CD4-positive, alpha-beta T cell (primary cell): ENCODE measurements around the gene RNASEH2B. TPM values are rescaled to one million over a fixed set of nuclear protein-coding genes. Genes with fewer than 3 reads are reported as not detected.

Experiments
- ATAC-seq: fragments of 200-7000 bp; cut with Tn5 transposase; one replicate; pipeline ENCODE4 v1.10.0; 2022; ENCODE audit warnings: mild to moderate bottlenecking; ENCODE audit not compliant: poor library complexity
- CTCF ChIA-PET: fragments of 350-600 bp; sonication (Branson Sonifier 250); formaldehyde crosslinking; loops from one replicate; lab custom pipeline; 2021; ENCODE audit warnings: antibody characterized with exemption, inconsistent platforms; lab: Charles Lee
- POLR2A ChIA-PET: fragments of 350-600 bp; sonication (Branson Sonifier 250); formaldehyde crosslinking; loops from one replicate; lab custom pipeline; 2021; ENCODE audit warnings: antibody characterized with exemption, inconsistent platforms; lab: Charles Lee
- DNase-seq, 14 experiments: peaks; one replicate each; pipeline ENCODE4 v3.0.0-alpha.2; 2013 to 2020; ENCODE audit warnings: mixed read lengths in 2 of 14
- H3K27ac ChIP-seq, 2 donors: one replicate each; pipeline versions ENCODE4 v1.5.1 to v1.7.0; 2013; ENCODE audit warnings: low read length in 2 of 2, low read depth in 1 of 2, mild to moderate bottlenecking in 1 of 2
- H3K27me3 ChIP-seq, 2 experiments: 1 replicate in 1 of 2; 2 replicates in 1 of 2; pipeline versions ENCODE4 v1.6.1 to v1.7.0; 2013; ENCODE audit warnings: low read length in 2 of 2, control low read depth in 1 of 2, mild to moderate bottlenecking in 1 of 2, moderate library complexity in 1 of 2; ENCODE audit not compliant: insufficient read depth in 2 of 2, control insufficient read depth in 1 of 2
- H3K36me3 ChIP-seq: one replicate; pipeline ENCODE4 v1.6.1; 2013; ENCODE audit warnings: low read length, control low read depth; ENCODE audit not compliant: insufficient read depth
- H3K4me1 ChIP-seq: one replicate; pipeline ENCODE4 v1.6.1; 2013; ENCODE audit warnings: low read length, control low read depth; ENCODE audit not compliant: insufficient read depth
- H3K4me3 ChIP-seq: one replicate; pipeline ENCODE4 v1.5.1; 2013; ENCODE audit warnings: mild to moderate bottlenecking, low read length, moderate library complexity
- H3K9me3 ChIP-seq, 2 experiments: 1 replicate in 1 of 2; 2 replicates in 1 of 2; pipeline versions ENCODE4 v1.6.1 to v1.7.0; 2013; ENCODE audit warnings: low read length in 2 of 2, mild to moderate bottlenecking in 2 of 2, control low read depth in 1 of 2, moderate library complexity in 1 of 2; ENCODE audit not compliant: control insufficient read depth in 1 of 2, insufficient read depth in 1 of 2
- H3K27ac Mint-ChIP-seq: one replicate; pipeline ENCODE4 v1.8.0; 2020; ENCODE audit warnings: mixed read lengths
- H3K27me3 Mint-ChIP-seq: one replicate; pipeline ENCODE4 v1.8.0; 2021; ENCODE audit warnings: mixed read lengths
- H3K36me3 Mint-ChIP-seq: one replicate; pipeline ENCODE4 v1.8.0; 2021; ENCODE audit warnings: low read depth, mixed read lengths
- H3K4me1 Mint-ChIP-seq: one replicate; pipeline ENCODE4 v1.8.0; 2021; ENCODE audit warnings: low read depth, mixed read lengths
- H3K4me3 Mint-ChIP-seq: one replicate; pipeline ENCODE4 v1.8.0; 2020; ENCODE audit warnings: mild to moderate bottlenecking, mixed read lengths
- H3K9me3 Mint-ChIP-seq: one replicate; pipeline ENCODE4 v1.8.0; 2020; ENCODE audit warnings: mixed read lengths
- intact Hi-C, 2 experiments: fragments of 100-400 bp; cut with DNase I in 1 of 2; cut with micrococcal nuclease in 1 of 2; formaldehyde crosslinking; loops; one replicate each; pipeline versions ENCODE4 v1.15.1 to v1.9.0; 2023 to 2025; cut with DNase I, micrococcal nuclease
- total RNA-seq, 174 experiments: library from RNA in 2 of 174; stranded (reverse) in 2 of 174; gene quantifications; one replicate each; pipeline ENCODE4 v1.2.3 and lab custom pipeline; 2021 to 2026
- TF ChIP-seq, protein P1 (sequence below): fragments of 200-600 bp; IDR thresholded peaks from one replicate; pipeline ENCODE4 v1.8.0; 2022; ENCODE audit warnings: antibody characterized with exemption, mild to moderate bottlenecking

Gene RNASEH2B
- total RNA-seq, 2 experiments from 2014 or later = 68.4 to 74.6 TPM

DNA sequence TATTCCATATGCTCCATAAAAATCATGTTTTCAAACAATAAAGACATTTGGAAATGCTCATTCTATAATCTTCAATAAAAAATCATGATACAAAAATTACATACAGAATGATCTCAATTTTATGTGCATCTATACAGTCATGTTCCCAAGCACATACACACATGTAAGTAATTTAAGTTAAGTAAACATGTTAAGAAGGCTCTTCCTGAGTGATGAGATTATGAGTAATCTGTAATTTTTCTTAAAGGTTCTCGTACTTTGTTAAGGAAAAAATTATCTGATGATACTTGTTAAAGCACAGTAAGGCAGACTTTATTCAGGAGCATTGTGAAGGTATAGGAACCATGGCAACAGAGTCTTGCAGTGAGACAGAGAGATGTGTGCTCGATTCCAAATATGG lies 36.1 kb upstream of the RNASEH2B start:
- no peaks in the 10 kb centered on the region for H3K9me3 Mint-ChIP-seq
- no peak for DNase-seq
- no peak overlapping the region for H3K4me3 Mint-ChIP-seq
- no peaks in the 10 kb centered on the region for H3K27me3 Mint-ChIP-seq
- no peak overlapping the region for H3K27ac ChIP-seq
- POLR2A ChIA-PET = no interaction called here
- peaks cover 0 to 4% of the 10 kb centered on the region in 2 experiments for H3K9me3 ChIP-seq
- no peaks in the 10 kb centered on the region for H3K4me1 ChIP-seq
- ATAC-seq = no peak
- no peaks in the 10 kb centered on the region for H3K36me3 Mint-ChIP-seq
- no peaks in the 10 kb centered on the region for H3K27me3 ChIP-seq
- no peak overlapping the region for H3K27ac Mint-ChIP-seq
- intact Hi-C loops = no loop called here
- CTCF ChIA-PET = no interaction called here
- no peaks in the 10 kb centered on the region for H3K4me1 Mint-ChIP-seq
- H3K36me3 ChIP-seq = no peaks in the 10 kb centered on the region
- no peak overlapping the region for H3K4me3 ChIP-seq
- TF ChIP-seq, protein P1, sequence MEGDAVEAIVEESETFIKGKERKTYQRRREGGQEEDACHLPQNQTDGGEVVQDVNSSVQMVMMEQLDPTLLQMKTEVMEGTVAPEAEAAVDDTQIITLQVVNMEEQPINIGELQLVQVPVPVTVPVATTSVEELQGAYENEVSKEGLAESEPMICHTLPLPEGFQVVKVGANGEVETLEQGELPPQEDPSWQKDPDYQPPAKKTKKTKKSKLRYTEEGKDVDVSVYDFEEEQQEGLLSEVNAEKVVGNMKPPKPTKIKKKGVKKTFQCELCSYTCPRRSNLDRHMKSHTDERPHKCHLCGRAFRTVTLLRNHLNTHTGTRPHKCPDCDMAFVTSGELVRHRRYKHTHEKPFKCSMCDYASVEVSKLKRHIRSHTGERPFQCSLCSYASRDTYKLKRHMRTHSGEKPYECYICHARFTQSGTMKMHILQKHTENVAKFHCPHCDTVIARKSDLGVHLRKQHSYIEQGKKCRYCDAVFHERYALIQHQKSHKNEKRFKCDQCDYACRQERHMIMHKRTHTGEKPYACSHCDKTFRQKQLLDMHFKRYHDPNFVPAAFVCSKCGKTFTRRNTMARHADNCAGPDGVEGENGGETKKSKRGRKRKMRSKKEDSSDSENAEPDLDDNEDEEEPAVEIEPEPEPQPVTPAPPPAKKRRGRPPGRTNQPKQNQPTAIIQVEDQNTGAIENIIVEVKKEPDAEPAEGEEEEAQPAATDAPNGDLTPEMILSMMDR = no peak

- no peak overlapping the region for H3K4me3 Mint-ChIP-seq
- DNase-seq (no peak), ATAC-seq (no peak)
- intact Hi-C loops = no loop called here
- H3K9me3 Mint-ChIP-seq = no peaks in the 10 kb centered on the region
- H3K4me1 Mint-ChIP-seq = no peaks in the 10 kb centered on the region
- Histone ChIP-seq H3K27ac (no peak overlapping the region), H3K4me3 (no peak overlapping the region), H3K36me3 (no peaks in the 10 kb centered on the region), H3K9me3 (peaks cover 0 to 4% of the 10 kb centered on the region in 2 experiments), H3K27me3 (no peaks in the 10 kb centered on the region), H3K4me1 (no peaks in the 10 kb centered on the region)
- H3K27me3 Mint-ChIP-seq = no peaks in the 10 kb centered on the region
- TF ChIP-seq, protein P1 = no peak
- no peak overlapping the region for H3K27ac Mint-ChIP-seq
- no peaks in the 10 kb centered on the region for H3K36me3 Mint-ChIP-seq
- CTCF ChIA-PET = no interaction called here
- POLR2A ChIA-PET = no interaction called here
Observed at GRCh38 chr13:50873991-50874390, 35.6 kb upstream of the RNASEH2B start.

DNA sequence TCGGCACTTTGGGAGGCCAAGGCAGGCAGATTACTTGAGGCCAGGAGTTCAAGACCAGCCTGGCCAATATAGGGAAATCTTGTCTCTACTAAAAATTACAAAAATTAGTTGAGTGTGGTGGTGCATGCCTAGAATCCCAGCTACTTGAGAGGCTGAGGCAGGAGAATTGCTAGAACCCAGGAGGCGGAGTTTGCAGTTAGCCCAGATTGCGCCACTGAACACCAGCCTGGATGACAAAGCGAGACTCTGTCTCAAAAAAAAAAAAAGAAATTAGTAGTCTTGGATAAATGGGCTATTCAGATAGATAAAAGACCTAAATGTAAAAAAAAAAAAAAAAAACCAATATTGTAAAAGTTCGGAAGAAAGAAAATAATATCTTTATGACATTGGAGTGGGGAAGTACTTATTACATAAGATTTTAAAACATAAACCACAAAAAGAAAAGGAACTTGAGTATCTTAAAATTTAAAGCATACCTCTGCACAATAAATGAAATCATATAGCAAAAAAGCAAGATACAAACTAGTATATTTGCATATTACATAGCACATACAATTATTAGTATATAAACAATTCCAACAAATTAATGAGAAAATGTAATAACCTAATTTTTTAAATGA lies 26.7 kb upstream of the RNASEH2B start:
- CTCF ChIA-PET = interaction anchor here (1.0 kb wide), 1 partner anchor 53 kb away, joined by 3 read pairs; no protein-coding TSS in a partner anchor
- H3K4me3 ChIP-seq = no peak overlapping the region
- H3K27me3 ChIP-seq = peaks cover 0 to 4% of the 10 kb centered on the region in 2 experiments
- DNase-seq (no peak), ATAC-seq (no peak)
- no peaks in the 10 kb centered on the region for H3K9me3 ChIP-seq
- H3K36me3 Mint-ChIP-seq = no peaks in the 10 kb centered on the region
- no peaks in the 10 kb centered on the region for H3K4me1 Mint-ChIP-seq
- intact Hi-C loops = no loop called here
- no peak overlapping the region for H3K27ac Mint-ChIP-seq
- H3K27me3 Mint-ChIP-seq = no peaks in the 10 kb centered on the region
- POLR2A ChIA-PET = interaction anchor here (1.0 kb wide), 1 partner anchor 10 kb away, joined by 4 read pairs; no protein-coding TSS in a partner anchor
- no peak overlapping the region for H3K27ac ChIP-seq
- no peaks in the 10 kb centered on the region for H3K36me3 ChIP-seq
- no peaks in the 10 kb centered on the region for H3K9me3 Mint-ChIP-seq
- no peaks in the 10 kb centered on the region for H3K4me1 ChIP-seq
- TF ChIP-seq, protein P1 = no peak
- H3K4me3 Mint-ChIP-seq = no peak overlapping the region
